ENCODE data around the gene RASGRF1.

Gene RASGRF1

GRCh38 chr15:79066391-79067071 is 24.0 kb downstream of the RASGRF1 start:
- DNase-seq = no peak

GRCh38 chr15:79065706-79066376 is 24.7 kb downstream of the RASGRF1 start:
- no peak for DNase-seq

- no peak for DNase-seq
These were observed 25.2 kb downstream of the RASGRF1 start for GRCh38 chr15:79065361-79065705.

GRCh38 chr15:79064496-79064895 is 26.1 kb downstream of the RASGRF1 start:
- no peak for DNase-seq

- no peak for DNase-seq
These were observed 30.4 kb downstream of the RASGRF1 start for GRCh38 chr15:79060175-79060574.

- DNase-seq = no peak
These were observed 31.5 kb downstream of the RASGRF1 start for GRCh38 chr15:79059081-79059572.

- no peak for DNase-seq
These were observed 32.2 kb downstream of the RASGRF1 start for GRCh38 chr15:79058260-79058850.

- DNase-seq = no peak
These were observed 33.5 kb downstream of the RASGRF1 start for GRCh38 chr15:79057050-79057449.

GRCh38 chr15:79054350-79054749 is 36.2 kb downstream of the RASGRF1 start:
- no peak for DNase-seq

- no peak for DNase-seq
These were observed 36.7 kb downstream of the RASGRF1 start for GRCh38 chr15:79053894-79054293.

- DNase-seq = no peak
These were observed 38.4 kb downstream of the RASGRF1 start for GRCh38 chr15:79051941-79052731.

GRCh38 chr15:79051029-79051428 is 39.6 kb downstream of the RASGRF1 start:
- DNase-seq = no peak

GRCh38 chr15:79050341-79050740 is 40.2 kb downstream of the RASGRF1 start:
- DNase-seq = no peak

GRCh38 chr15:79049416-79049815 is 41.2 kb downstream of the RASGRF1 start:
- DNase-seq = no peak

GRCh38 chr15:79047676-79048439 is 42.7 kb downstream of the RASGRF1 start:
- DNase-seq = no peak

GRCh38 chr15:79046691-79047404 is 43.7 kb downstream of the RASGRF1 start:
- no peak for DNase-seq

- DNase-seq = no peak
These were observed 45.5 kb downstream of the RASGRF1 start for GRCh38 chr15:79045041-79045440.

- no peak for DNase-seq
These were observed 48.2 kb downstream of the RASGRF1 start for GRCh38 chr15:79042213-79042928.

GRCh38 chr15:79041601-79042168 is 48.9 kb downstream of the RASGRF1 start:
- DNase-seq = no peak

- no peak for DNase-seq
These were observed 52.7 kb downstream of the RASGRF1 start for GRCh38 chr15:79037848-79038247.

- no peak for DNase-seq
These were observed 54.3 kb downstream of the RASGRF1 start for GRCh38 chr15:79036323-79036722.
